ENCODE results near the gene SF3B2.
"Not testable (repeated sequence)": the region's sequence is repeated elsewhere in the genome, so short reads cannot be mapped to it uniquely, and the experiment has no call there.

The SF3B2 gene

DNA sequence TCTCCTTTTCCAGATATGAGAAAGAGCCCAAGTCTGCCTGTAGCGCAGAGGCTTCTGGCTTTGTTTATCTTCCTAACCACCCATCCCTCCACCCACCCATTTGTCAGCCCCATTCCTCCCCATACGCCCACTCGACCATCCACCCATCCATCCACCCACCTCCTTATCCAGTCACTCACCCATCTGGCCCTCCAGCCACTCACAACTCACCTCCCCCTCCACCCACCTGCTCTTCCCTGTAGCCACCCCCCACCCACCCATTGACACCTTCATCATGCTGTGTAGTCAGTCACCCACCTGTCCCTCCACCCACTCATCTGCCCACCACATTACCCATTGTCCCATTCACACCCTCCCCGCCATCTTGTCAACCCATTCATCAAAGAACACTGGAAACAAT is 34.8 kb upstream of the SF3B2 start:
- no peak for DNase-seq (ENCODE audit: low read depth in 2 of 2)

DNA sequence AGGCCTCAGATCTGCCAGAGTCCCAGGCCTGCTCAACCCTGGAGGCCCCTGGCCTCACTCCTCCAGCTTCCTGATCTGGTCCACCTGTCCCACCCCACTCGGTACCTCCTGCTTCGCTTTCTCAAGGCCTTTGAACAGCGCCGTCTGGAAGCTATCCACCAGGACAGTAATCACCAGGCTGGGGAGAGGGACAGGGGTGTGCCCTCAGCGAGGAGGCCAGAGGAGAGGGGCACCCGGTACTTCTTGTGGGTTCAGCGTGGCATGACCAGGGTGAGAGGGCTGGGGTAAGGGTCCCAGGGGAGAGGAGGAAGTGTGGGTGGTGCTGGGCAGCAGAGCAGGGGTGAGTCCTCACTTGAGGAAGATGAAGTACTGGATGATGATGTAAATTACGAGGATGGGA is 32.0 kb upstream of the SF3B2 start:
- no peak for DNase-seq (ENCODE audit: low read depth in 2 of 2)

DNA sequence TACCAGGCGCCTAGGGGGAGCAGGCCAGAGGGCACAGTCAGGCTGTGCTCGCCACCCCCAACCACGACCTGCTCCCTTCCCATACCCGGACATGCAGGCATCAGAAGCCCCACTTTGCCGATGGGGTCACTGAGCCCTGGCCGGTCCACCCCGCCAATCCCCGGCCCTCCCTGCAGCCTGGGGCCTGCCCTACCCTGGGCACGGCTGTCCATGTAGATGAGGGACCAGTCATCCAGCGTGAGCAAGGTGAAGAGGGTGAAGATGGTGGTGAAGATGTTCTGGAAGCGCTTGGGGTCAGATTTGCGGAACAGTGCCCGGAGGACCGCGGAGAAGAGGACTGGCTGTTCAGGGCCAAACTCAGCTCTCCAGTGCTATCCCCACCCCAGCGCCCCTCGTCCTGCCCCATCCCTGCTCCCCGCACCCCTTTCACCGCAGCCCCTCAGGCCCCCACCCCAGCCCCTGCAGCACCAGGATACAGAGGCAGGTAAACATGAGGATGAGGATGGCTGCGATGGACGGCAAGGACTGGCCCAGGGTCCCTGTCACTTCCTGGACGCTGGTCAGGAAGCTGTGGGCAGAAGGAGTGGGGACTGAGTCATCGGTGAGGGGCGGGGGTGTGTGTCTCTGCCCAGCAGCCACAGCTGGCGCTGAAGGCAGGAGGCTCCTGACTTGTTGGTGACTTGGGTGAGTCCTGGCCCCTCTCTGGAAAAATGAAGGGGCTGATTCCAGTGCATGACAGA is 31.4 kb upstream of the SF3B2 start:
- DNase-seq (ENCODE audit: low read depth in 2 of 2) = no peak

DNA sequence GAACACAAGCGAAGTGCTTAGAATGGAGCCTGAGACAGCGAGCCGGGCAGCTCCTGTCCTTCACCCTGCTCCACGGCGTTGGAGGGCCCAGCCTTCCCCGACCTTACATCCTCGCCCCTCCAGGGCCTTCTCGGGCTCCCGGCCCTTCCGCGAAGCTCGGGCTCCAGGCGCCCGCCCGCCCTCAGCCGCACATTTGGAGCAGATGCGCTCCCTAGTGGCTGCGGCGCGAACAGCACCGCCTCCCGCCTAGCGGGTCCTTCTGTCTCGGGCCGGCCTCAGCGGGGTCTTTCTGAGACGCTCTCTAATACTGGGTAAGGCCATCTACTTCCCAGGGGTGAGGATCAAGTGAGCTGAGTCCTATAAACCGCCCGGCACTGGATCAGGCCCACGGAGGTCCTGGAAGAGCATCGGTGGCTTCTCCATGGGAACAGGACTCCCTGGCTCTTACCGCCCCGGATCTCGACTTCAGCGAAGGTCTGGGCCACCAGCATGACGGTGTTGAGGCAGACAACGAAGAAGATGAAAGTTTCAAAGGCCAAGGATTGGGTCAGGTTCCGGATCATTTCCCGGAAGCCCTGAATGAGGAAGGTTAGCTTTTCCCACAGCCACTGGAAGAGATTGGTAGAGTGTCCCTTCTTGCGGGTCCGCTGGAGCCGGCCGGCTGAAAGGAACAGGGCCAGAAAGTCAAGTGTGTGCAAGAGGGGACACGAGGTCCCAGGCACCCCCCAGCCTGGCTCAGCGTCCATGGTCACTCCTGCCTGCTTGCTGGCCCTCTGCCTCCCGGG is 29.6 kb upstream of the SF3B2 start:
- peak; percentile 58 to 80 for DNase-seq (ENCODE audit: low read depth in 2 of 2)

DNA sequence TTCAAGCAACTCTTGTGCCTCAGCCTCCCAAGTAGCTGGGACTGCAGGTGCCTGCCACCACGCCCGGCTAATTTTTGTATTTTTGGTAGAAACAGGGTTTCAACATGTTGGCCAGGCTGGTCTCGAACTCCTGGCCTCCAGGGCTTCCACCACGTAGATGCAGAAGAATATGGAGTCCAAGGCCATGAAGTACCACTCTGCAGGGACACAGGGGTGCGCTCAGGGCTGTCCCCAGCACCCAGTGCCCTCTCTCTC is 29.1 kb upstream of the SF3B2 start:
- not testable (repeated sequence) for DNase-seq (ENCODE audit: low read depth in 2 of 2)

DNA sequence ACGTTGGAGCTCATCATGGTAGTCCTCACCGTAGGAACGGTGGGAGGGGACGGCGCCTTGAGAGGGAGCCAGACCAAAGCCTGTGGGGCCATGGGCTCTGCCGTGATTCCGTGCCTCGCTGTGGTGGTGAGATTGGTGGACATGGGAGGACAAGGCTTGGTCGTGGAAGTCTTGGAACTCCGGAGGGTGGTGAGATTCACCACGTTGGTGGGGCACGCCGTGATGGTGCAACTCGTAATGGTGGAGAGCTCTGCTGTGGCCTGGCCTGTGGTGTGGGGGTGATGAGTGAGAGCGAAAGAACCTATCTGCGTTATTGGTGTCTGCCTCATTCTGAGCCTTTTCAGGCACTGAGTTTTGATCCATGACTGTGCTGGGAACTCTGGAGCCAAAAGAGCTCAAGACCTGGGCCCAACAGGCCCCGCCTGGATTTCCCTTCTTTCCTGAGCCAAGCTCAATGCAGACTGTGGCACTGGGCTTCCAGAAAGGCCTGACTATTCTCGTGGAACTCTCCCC is 26.1 kb upstream of the SF3B2 start, which contains the start of gene CATSPER1:
Gene CATSPER1 (minus strand): TSS at position 463 of the 513 bp plus-strand sequence. CDS start 100 bp downstream, at position 363.
- no peak for DNase-seq (ENCODE audit: low read depth in 2 of 2)

DNA sequence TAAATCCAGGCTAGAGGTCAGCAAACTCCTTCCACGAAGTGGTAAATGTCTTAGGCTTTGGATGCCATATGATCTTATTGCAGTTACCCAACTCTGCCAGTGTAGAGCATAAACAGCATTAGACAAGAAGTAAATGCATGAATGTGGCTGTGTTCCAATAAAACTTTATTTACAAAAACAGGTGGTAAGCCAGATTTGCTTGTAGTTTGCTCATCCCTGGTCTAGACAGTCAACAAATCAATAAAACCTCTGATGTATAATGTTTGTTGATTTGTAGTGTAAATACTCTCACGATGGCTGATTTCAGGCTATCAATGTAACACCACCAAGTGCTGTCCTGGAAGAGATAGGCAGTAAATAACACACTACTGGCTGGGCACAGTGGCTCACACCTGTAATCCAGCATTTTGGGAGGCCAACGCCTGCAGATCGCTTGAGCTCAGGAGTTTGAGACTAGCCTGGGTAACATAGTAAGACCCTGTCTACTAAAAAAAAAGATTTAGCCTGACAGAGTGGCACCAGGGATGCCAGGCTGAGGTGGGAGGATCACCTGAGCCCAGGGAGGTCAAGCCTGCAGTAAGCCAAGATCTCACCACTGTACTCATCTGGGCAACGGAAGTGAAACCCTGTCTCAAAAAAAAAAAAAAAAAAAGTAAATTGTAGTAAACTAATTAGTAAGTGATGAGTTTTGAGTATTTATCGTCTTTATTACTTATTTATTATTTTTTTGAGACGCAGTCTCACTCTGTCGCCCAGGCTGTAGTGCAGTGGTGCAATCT is 19.0 kb upstream of the SF3B2 start:
- DNase-seq (ENCODE audit: low read depth in 2 of 2) = no peak

DNA sequence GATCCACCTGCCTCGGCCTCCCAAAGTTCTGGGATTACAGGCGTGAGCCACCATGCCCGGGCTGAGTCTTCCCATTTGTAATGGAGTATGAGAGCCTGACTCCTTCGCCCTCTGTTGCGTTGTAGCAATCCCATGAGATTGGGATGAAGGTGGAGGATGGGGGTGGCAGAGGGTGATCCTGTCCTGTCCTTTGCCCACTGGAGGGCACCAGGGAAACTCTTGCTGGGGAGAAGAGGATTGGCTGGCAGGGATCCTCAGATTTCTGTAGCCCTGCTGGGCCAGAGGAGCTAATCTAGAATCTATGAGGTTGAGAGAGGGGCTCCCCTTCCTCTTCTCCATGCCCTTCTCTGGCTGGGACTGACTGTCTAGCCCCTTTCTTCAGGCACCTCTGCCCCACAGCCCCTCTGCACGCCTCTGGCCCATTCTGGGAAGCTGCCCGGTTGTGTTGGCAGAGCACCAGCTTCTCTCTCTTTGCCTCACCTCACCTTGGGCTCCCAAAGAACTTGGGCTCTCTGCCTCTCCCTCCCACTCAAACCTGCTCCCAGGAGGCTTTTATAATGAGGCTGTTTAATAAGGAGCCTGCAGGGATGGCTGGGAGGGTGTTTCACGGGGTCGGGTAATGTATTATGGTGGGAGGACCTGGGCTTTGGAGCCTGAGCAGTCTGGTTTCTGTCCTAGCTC is 16.4 kb upstream of the SF3B2 start:
- DNase-seq (ENCODE audit: low read depth in 2 of 2) = no peak

DNA sequence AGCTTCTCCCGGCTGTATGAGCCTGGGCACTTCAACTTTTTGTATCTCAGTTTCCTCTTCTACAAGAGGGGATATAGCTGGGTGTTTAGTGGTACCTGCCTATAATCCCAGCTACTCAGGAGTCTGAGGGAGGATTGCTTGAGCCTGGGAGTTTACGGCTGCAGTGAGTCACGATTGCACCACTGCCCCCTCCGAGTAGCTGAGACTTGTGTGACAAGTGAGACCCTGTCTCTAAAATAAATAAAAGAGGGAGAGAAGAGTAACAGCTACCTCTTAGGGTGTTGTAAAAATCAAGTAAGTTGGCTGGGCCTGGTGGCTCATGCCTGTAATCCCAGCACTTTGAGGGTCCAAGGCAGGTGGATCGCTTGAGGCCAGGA is 15.8 kb upstream of the SF3B2 start:
- DNase-seq (ENCODE audit: low read depth in 2 of 2) = no peak

DNA sequence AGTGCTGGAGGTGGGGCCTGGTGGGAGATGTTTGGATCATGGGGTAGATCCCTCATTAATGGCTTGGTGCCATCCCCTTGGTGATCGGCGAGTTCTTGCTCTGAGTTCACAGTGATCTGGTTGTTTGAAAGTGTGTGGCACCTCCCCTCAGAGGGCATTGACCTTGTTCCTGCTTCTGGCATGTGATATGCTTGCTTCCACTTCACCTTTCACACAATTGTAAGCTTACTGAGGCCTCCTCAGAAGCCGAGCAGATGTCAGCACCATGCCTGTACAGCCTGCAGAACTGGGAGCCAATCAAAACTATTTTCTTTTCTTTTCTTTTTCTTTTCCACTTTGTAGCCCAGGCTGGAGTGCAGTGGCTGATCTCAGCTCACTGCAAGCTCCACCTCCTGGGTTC is 14.8 kb upstream of the SF3B2 start:
- no peak for DNase-seq (ENCODE audit: low read depth in 2 of 2)

DNA sequence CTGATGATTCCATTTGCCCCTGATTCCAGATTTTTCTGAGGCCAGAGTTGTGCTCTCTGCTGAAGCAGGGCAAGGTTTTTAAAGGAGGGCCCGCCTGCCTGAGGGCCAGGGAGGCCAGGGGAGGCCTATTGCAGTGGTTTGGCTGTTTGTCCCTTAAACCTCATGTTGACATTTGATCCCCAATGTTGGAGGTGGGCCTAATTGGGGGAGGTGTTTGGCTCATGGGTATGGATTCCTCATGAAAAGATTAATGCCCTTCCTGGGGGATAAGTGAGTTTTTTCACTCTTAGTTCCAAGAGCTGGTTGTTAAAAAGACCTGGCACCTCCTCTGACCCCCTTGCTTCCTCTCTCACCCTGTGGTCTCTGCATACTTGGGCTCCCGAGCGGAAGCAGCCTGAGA is 12.4 kb upstream of the SF3B2 start:
- DNase-seq (ENCODE audit: low read depth in 2 of 2) = no peak

DNA sequence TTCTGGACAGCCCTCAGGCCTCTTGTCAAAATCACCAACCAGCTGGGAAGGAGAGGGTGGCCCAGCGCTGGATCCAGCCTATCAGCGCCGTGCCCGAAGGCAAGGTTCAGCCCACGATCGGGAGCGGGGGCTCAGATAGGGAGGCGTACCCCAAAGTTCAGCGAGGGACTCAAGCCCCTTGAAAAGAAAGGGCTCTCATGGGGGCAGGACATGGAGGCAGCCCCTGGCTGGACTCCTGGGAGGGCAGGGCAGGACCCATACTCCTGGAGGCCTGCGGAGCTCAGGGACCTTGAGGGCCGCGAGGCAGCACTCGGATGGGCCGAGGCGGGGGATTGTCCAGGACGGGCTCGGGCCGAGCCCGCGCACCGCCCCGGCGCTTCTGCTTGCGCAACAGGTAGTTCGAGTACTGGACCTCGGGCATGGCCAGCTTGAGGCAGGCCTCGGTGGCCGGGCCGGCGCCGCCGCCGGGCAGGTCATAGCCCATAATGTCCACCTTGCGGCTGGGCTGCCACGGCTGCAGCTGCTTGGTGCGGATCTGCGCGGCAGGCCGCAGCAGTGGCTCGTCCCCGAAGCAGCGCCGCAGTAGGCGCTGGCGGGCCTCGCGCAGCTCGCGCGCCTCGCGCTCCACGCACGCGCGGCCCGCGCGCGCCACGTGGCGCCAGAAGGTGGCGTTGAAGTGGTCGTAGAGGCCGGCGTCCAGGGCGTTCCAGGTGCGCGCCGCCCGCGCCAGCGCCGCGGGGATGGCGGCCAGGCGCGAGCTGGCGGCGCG is 9.8 kb upstream of the SF3B2 start:
- no peak for DNase-seq (ENCODE audit: low read depth in 2 of 2)

DNA sequence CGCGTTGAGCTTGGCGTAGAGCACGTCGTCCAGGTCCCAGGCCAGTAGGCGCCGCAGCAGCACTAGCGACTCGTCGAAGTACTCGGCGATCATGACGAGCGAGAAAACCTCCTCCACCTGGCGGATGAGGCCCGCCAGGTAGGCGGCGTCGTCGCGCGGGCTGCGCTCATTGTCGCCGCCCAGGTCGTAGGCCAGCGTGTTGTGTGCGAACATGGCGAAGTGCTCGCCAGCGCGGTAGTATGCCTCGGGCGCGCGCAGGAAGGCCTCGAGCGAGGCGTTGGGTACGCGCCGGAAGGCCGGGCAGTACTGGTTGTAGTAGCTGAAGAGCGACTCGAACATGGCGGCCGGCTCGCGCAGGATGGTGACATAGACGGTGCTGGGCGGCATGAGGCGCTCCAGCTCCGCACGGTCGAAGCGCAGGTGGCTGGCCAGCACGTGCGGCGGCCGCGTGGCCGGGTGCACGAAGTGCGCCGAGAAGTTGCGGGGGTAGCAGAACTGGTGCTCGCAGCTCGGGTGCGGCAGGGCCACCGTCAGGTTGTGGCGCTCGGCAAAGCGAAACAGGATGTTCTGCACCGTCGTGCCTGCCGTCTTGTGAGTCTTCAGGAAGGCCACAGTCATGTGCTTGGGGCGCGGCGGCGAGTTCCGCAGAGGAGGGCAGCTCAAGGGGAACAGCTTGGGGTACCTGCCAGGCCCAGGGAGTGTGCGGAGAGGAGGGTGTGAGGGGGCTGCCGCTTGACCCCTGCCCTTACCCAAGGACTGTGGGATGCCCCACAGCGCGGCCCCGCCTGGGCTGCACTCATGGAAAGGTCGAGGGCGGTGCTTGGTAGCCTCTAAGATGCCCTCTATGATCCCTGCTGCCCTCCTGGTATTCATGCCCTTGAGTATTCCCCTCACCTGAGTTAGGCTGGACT is 8.9 kb upstream of the SF3B2 start:
- DNase-seq (ENCODE audit: low read depth in 2 of 2) = no peak

DNA sequence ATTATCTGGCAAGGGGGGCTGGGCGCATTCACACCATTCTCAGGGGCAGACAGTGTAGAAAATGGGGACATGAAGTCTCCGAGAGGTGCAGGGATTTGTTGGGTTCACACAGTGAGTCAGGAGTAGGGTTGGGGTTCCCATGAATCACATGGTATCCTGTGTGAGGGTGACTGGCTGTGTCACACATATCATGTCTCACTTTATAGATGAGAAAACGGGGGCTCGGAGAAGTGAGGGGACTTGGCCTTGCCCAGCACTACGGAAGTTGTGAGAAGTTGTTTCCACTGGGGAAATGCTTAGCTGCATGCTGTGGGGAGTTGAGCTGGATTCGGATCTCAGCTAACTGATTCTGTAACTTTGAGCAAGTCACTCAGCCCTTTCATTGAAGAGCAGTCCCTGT is 7.4 kb upstream of the SF3B2 start:
- DNase-seq (ENCODE audit: low read depth in 2 of 2) = no peak

DNA sequence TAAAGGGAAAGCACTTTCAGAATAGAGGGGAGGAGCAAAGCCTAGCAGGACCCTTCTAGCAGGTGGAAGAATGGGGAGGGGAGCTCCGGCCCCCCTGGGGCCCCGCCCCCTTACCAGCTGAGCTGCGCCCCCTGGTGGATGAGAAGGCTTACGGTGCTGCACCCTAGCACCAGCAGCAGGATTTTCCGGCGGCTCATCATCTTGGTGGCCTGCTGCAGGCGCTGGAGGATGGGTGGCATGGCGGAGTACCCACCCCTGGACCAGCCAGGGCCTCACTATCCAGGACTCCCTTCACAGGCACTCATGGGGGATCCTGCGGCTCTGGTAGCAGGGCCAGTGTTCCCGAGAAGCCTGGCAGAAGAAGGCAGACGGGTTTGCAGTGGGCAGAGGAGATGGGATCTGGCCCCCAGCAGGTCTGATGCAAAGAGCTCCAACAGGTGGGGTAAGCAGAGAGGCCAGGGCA is 7.0 kb upstream of the SF3B2 start:
- DNase-seq (ENCODE audit: low read depth in 2 of 2) = peak; percentile 68 to 76

DNA sequence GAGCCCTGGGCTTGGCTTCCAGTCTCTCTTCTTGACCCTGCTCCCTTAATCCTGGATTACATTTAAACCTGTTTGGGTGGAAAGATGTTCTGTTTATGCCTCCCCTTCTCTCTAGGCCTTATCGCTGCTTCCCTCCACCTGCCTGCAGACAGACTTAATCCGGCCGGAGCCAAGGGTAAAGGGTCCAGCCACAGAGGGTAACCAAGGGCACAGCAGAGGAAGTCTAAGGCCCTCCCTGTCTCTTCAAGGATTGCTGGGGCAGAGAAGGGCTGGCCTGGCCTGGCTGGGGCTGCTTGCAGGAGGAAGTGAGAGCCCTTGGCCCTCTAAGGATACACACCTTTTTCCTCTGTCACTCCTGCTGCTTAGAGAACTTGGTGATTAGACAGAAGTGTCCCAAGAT is 5.3 kb upstream of the SF3B2 start:
- DNase-seq (ENCODE audit: low read depth in 2 of 2) = no peak

DNA sequence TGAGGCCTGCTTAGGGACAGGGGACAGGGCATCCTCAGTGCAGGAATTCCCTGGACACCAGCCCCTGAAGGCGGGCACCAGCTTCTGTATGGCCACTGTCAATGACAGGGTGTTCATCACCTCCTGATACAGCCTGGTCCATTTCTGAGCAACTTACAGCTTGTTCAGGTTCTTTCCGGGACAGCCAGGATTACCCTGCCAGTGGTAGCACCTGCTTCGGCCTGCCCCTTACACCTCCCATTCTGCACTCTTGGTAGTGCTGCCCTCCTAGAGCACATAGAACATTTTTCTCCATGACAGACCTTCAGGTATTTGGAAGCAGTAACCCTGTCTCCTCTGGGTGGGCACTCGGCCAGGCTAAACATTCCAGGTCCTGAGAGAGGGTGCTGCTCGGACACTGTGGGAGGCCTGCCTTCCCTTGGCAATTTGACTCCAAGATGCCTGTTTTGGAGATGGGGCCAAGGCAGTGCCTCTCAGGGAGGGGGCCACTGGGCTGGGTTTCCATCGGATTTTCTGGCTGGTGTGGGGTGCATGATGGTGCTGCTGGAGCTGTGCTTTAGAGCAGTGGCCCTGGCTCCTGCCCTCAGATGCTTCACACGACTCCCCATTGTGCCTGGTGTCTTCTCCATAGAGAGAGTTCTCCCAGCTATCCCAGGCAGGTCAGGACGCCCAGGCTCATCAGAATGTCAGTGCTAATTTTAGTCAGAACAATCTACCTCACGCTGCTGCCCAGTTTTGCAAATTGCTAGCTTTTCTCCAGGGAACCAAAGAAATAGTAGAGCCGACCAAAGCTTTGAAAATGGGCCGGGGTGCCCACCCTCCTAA is 4.4 kb upstream of the SF3B2 start:
- DNase-seq (ENCODE audit: low read depth in 2 of 2) = no peak

DNA sequence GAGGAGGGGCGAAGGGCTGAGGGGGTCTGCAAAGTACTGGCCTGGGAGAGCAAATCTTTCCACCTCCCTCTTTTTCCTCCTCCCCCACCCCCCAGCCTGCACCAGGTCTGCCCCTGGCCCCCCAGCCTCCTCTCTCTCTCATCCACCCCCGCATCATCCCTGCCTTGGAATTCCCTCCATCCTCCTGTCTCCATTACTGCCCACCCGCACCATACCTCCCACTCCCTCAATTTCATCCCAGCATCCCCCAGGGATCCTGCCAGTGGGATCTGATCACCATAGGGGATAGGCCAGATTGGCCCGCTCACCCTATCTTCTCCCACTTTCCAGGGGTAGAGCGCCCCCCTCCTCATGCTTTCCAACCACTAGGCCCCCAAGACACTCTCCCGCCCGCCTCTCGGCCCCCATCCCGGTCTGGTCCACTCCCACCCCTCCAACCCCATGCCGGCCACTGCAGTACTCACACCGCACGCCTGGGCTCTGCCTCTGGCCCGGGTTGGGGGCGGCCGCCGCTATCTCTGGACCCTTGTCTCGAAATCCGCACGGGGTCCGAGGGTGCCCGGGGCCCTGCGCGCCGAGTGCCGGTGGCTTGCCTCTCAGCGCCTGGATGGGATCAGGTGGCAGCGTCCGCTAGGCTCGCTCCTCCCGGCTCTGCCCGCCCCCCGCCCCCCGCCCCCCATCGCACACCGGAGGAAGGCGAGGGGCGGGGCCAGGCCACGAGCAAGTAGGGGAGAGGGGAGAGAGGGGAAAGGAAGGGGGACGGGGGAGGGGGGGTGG is 3.4 kb upstream of the SF3B2 start, which contains the start of gene GAL3ST3:
Gene GAL3ST3 (minus strand): TSS at position 615 of the 777 bp plus-strand sequence. CDS start 3,746 bp downstream, outside the sequence.
- no peak for DNase-seq (ENCODE audit: low read depth in 2 of 2)
